Left ventricle myocardium inferior (tissue), 1 donor: Measurements from ENCODE around the gene HNRNPA3. TPM values are rescaled to one million over a fixed set of nuclear protein-coding genes. Genes with fewer than 3 reads are reported as not detected.

Source experiments
- DNase-seq: peaks from one replicate; pipeline ENCODE4 v3.0.0-alpha.2; 2020
- H3K27ac ChIP-seq: fragments of 200-600 bp; replicated peaks from 2 replicates; pipeline ENCODE4 v1.8.0; 2021
- H3K27me3 ChIP-seq: fragments of 200-600 bp; 2 replicates; pipeline ENCODE4 v1.8.0; 2021; ENCODE audit warnings: low read depth
- H3K36me3 ChIP-seq: fragments of 200-600 bp; 2 replicates; pipeline ENCODE4 v1.8.0; 2021
- H3K4me1 ChIP-seq: fragments of 200-600 bp; 2 replicates; pipeline ENCODE4 v1.8.0; 2021
- H3K4me3 ChIP-seq: fragments of 200-600 bp; 2 replicates; pipeline ENCODE4 v1.8.0; 2021; ENCODE audit warnings: mild to moderate bottlenecking, moderate library complexity
- H3K9me3 ChIP-seq: fragments of 200-600 bp; replicated peaks from 2 replicates; pipeline ENCODE4 v1.8.0; 2021
- intact Hi-C: fragments of 100-400 bp; cut with micrococcal nuclease; formaldehyde crosslinking; loops from one replicate; pipeline ENCODE4 v1.11.0; 2022
- total RNA-seq: library from RNA; stranded (reverse); fragmentation: NEBNext Ultra II Directional; extraction: Animal tissue kit (Norgen Biotek cat#: 25700); gene quantifications from one replicate; pipeline ENCODE4 v1.2.1, GENCODE V29; 2021
- TF ChIP-seq, protein P1 (sequence below): fragments of 200-600 bp; IDR thresholded peaks from 2 replicates; pipeline ENCODE4 v1.8.0; 2021; ENCODE audit warnings: antibody characterized with exemption, mild to moderate bottlenecking, borderline replicate concordance
- donor health status: DM: no; HTN: yes; CAD: no; lungs with severe emphysema.

HNRNPA3 gene
- total RNA-seq, 1 donor from 2014 or later, result 73.2 TPM

DNA sequence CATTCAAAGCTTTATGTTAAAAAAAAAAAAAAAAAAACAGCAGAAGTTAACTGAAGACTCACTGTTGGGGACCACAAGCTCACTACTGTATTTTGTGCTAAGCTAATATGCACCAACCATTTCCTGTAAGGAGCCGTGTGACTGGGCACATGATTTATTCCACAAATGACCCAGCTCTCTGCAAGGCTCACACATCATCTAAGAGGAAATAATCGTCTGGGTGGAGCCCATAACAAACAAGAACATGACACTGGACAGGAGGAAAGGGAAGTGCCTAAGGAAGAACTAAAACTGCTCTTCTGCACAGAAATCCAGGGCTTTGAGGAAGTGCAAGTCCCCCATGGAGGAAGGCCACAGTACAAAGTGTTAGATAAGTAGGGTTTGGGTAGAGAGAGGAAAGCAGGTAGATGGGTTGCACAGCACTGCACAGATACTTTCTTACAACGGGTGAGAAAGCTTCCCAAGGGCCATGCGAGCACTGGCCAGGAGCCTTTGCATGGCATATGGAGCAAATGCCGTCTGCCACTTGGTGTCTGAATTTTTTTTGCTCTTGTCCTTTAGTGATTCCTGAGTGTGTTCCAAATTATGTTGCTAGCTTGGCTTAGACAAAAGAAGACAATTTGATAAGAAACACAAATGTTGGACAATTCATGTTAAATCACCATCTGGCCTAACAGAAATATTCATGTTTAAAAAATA is 27.5 kb downstream of the HNRNPA3 start:
- DNase-seq, result no peak
- TF ChIP-seq, protein P1, sequence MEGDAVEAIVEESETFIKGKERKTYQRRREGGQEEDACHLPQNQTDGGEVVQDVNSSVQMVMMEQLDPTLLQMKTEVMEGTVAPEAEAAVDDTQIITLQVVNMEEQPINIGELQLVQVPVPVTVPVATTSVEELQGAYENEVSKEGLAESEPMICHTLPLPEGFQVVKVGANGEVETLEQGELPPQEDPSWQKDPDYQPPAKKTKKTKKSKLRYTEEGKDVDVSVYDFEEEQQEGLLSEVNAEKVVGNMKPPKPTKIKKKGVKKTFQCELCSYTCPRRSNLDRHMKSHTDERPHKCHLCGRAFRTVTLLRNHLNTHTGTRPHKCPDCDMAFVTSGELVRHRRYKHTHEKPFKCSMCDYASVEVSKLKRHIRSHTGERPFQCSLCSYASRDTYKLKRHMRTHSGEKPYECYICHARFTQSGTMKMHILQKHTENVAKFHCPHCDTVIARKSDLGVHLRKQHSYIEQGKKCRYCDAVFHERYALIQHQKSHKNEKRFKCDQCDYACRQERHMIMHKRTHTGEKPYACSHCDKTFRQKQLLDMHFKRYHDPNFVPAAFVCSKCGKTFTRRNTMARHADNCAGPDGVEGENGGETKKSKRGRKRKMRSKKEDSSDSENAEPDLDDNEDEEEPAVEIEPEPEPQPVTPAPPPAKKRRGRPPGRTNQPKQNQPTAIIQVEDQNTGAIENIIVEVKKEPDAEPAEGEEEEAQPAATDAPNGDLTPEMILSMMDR, result no peak
- intact Hi-C loops, result no loop called here
- Histone ChIP-seq H3K4me3 (peak overlapping the region; percentile 40), H3K36me3 (peaks cover 4% of the 10 kb centered on the region), H3K27ac (peak overlapping the region; percentile 87), H3K4me1 (peaks cover 100% of the 10 kb centered on the region), H3K9me3 (no peaks in the 10 kb centered on the region), H3K27me3 (no peaks in the 10 kb centered on the region)

DNA sequence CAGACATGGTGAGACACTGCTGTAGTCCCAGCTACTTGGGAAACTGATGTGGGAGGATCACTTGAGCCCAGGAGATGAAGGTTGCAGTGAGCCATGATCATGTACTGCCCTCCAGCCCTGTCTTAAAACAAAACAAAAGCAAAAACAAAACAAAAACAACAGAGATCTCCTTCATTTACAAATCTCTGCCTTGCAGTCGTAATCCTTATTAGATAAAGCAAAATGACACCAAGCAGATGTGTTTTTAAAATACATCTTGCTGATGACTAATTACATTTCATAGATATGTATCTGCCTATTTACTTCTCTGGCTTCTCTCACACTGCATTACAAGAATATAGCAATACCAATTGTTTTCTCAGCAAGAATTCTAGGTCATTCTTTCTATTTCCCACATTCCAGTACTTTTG is 29.1 kb downstream of the HNRNPA3 start:
- no peak for DNase-seq
- intact Hi-C loops, result no loop called here
- H3K4me1 ChIP-seq, result peaks cover 100% of the 10 kb centered on the region

DNA sequence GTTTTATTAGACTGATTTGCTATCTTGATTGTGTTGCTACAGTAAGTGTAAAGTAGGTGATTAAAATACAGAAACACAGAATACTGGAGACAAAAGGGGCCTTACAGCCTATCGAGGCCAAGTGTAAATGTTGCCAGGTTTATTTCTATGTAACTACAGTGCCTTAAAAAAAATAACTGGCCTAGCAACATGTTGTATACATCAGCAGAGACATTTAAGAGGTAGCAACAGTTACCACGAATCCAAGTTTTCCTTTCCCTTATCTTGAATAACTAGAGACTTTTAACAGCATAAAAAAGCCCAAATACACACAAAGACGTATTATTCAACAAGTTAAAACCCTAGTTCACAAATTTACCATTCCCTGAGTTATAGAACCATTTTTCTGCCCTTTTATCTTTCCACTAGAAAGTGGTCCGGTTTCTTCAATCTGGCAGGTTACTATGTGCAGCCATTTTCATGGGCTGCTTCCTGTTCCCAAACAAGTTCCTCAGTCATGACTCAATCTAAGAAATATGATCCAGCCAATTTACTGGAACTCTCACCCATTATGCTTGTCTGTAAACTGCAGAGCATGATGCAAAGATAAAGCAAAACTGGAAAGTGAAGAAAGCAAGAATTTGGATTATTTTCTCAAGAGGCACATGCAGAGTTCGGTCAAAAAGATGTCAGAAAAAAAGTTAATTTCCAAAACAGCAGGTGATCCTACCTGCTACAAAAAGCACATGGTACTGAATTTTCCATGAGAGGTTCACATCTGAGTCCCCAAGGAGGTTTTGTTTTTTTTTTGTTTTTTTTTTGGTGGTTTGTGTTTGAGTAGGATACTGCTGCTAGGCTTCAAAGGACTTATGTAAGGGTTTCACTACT is 29.8 kb downstream of the HNRNPA3 start:
- Histone ChIP-seq H3K4me3 (peak overlapping the region; percentile 49), H3K27me3 (no peaks in the 10 kb centered on the region), H3K4me1 (peaks cover 100% of the 10 kb centered on the region), H3K36me3 (no peaks in the 10 kb centered on the region), H3K9me3 (no peaks in the 10 kb centered on the region), H3K27ac (peak overlapping the region; percentile 87)
- DNase-seq, result no peak
- TF ChIP-seq, protein P1, result no peak
- intact Hi-C loops, result no loop called here

More for the DNA sequence above, 29.1 kb downstream of the HNRNPA3 start:
- no peaks in the 10 kb centered on the region for H3K9me3 ChIP-seq
- no peaks in the 10 kb centered on the region for H3K27me3 ChIP-seq
- H3K27ac ChIP-seq, result peak overlapping the region; percentile 87
- H3K4me3 ChIP-seq, result peak overlapping the region; percentile 49
- no peaks in the 10 kb centered on the region for H3K36me3 ChIP-seq
- TF ChIP-seq, protein P1, result no peak

DNA sequence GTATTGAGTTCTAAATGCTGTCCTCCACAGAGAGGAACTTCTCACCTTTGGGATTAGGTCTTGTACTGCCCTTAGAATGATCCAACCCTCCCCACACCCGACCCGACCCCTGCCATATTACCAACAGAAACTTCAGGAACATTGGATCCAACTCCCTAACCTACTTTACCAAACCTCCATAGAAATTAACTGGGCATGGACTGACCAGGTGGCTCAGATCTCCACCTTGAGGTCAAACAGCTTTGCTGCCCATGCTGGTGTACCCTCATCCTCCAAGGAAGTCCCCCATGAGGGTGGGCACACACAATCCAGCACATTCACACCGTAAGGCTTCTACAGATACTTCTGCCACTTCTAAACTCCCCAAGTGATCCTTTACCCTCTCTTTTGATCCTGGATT is 30.5 kb downstream of the HNRNPA3 start:
- Histone ChIP-seq H3K27me3 (no peaks in the 10 kb centered on the region), H3K4me3 (peak overlapping the region; percentile 49), H3K9me3 (no peaks in the 10 kb centered on the region), H3K4me1 (peaks cover 100% of the 10 kb centered on the region), H3K27ac (peak overlapping the region; percentile 87), H3K36me3 (no peaks in the 10 kb centered on the region)
- intact Hi-C loops, result no loop called here
- TF ChIP-seq, protein P1, result no peak
- DNase-seq, result no peak

DNA sequence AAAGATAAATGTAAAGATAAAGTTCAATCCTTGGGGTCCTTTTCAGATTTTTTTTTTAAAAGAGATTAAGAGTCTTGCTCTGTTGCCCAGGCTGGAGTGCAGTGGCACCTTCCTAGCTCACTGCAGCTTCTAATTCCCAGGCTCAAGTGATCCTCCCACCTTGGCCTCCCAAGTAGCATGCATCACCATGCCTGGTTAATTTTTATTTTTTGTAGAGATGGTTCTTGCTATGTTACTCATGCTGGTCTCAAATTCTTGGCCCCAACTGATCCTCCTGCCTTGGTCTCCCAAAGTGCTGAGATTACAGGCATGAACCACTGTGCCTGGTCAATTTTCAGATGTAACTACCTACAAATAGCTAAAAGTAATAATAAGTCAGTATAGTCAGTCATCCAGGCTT is 30.9 kb downstream of the HNRNPA3 start:
- TF ChIP-seq, protein P1, result no peak
- H3K27ac ChIP-seq, result peak overlapping the region; percentile 87
- H3K36me3 ChIP-seq, result no peaks in the 10 kb centered on the region
- H3K9me3 ChIP-seq, result no peaks in the 10 kb centered on the region
- no peak overlapping the region for H3K4me3 ChIP-seq
- DNase-seq, result no peak
- no peaks in the 10 kb centered on the region for H3K27me3 ChIP-seq
- peaks cover 100% of the 10 kb centered on the region for H3K4me1 ChIP-seq
- intact Hi-C loops, result no loop called here
